22Rv1 (cell line): ENCODE data around the gene DENND5B.

ENCODE experiments used
- ZFX ChIP-seq: fragments of 450-650 bp; IDR thresholded peaks from 2 replicates; pipeline ENCODE4 v1.6.1; 2017; ENCODE audit warnings: antibody characterized with exemption, borderline replicate concordance
- TF ChIP-seq, protein P1 (sequence below): fragments of 450-650 bp; IDR thresholded peaks from 2 replicates; pipeline ENCODE4 v1.5.1; 2017; ENCODE audit warnings: mild to moderate bottlenecking

- TF ChIP-seq, protein P1, sequence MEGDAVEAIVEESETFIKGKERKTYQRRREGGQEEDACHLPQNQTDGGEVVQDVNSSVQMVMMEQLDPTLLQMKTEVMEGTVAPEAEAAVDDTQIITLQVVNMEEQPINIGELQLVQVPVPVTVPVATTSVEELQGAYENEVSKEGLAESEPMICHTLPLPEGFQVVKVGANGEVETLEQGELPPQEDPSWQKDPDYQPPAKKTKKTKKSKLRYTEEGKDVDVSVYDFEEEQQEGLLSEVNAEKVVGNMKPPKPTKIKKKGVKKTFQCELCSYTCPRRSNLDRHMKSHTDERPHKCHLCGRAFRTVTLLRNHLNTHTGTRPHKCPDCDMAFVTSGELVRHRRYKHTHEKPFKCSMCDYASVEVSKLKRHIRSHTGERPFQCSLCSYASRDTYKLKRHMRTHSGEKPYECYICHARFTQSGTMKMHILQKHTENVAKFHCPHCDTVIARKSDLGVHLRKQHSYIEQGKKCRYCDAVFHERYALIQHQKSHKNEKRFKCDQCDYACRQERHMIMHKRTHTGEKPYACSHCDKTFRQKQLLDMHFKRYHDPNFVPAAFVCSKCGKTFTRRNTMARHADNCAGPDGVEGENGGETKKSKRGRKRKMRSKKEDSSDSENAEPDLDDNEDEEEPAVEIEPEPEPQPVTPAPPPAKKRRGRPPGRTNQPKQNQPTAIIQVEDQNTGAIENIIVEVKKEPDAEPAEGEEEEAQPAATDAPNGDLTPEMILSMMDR, result no peak
- TF ChIP-seq ZFX, result no peak
These were observed 33.2 kb downstream of the DENND5B start for GRCh38 chr12:31557707-31558106.
